GM12873 (cell line): Measurements from ENCODE around the gene H2AZ2.

Experiments used
- CTCF ChIP-seq: IDR thresholded peaks from 2 replicates; pipeline ENCODE4 v1.5.1; 2012; ENCODE audit warnings: low read depth, mild to moderate bottlenecking, moderate library complexity, low read length, control low read depth; ENCODE audit not compliant: insufficient read depth; ENCODE audit errors: missing control alignments

Gene H2AZ2

GRCh38 chr7:44887293-44887692 lies 39.4 kb upstream of the H2AZ2 start:
- TF ChIP-seq CTCF = no peak

- no peak for TF ChIP-seq CTCF
These were observed 37.8 kb upstream of the H2AZ2 start, which contains the start of gene PURB for GRCh38 chr7:44885394-44886317. TSS of gene PURB (minus strand) at chr7:44885530. CDS start at chr7:44885348, 182 bp downstream.

GRCh38 chr7:44884621-44885393 lies 36.9 kb upstream of the H2AZ2 start:
- no peak for TF ChIP-seq CTCF

GRCh38 chr7:44883961-44884620 lies 36.2 kb upstream of the H2AZ2 start:
- no peak for TF ChIP-seq CTCF

- no peak for TF ChIP-seq CTCF
These were observed 35.0 kb upstream of the H2AZ2 start for GRCh38 chr7:44882899-44883298.

- no peak for TF ChIP-seq CTCF
These were observed 33.7 kb upstream of the H2AZ2 start for GRCh38 chr7:44881610-44882009.
